IPS-20b (cell line): ENCODE measurements around the gene IFIT2.

Experiments used
- H3K27ac ChIP-seq: one replicate; pipeline ENCODE4 v1.5.1; 2013; ENCODE audit warnings: low read length
- H3K27me3 ChIP-seq: 2 replicates; pipeline ENCODE4 v1.6.1; 2013; ENCODE audit warnings: mild to moderate bottlenecking, low read length, inconsistent platforms; ENCODE audit not compliant: insufficient read depth
- H3K36me3 ChIP-seq: 2 replicates; pipeline ENCODE4 v1.6.1; 2013; ENCODE audit warnings: low read depth, mild to moderate bottlenecking, inconsistent platforms, low read length, moderate library complexity; ENCODE audit not compliant: insufficient read depth
- H3K4me1 ChIP-seq: 2 replicates; pipeline ENCODE4 v1.6.1; 2013; ENCODE audit warnings: mild to moderate bottlenecking, control low read depth, inconsistent platforms, low read length, moderate library complexity; ENCODE audit not compliant: insufficient read depth
- H3K4me3 ChIP-seq: 2 replicates; pipeline ENCODE4 v1.5.1; 2013; ENCODE audit warnings: mild to moderate bottlenecking, low read length, inconsistent platforms
- H3K9ac ChIP-seq: 2 replicates; pipeline ENCODE4 v1.6.1; 2013; ENCODE audit warnings: low read depth, mild to moderate bottlenecking, inconsistent platforms, low read length, moderate library complexity
- H3K9me3 ChIP-seq: 2 replicates; pipeline ENCODE4 v1.6.1; 2013; ENCODE audit warnings: mild to moderate bottlenecking, low read depth, low read length, inconsistent platforms; ENCODE audit not compliant: insufficient read depth

Gene IFIT2

DNA sequence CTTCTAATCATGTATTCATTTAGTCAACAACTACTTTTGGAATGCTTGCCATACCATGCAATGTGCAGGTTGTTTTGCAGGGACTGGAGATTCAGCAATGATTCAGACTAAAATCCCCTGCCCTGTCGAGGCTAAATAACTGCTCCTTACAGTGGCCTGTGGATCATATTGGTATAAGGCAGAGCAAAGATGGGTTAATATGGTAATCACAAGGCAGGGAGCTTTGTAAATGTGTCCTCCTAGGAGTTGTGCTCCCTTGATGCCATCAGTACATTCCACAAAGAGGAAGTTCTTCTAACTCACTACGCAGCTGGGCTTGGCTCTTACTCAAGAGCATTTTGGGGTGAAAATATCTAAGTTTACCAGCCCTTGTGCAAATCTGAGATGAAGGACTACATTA, 614 bp upstream of the IFIT2 start:
- Histone ChIP-seq H3K36me3 (no peaks in the 10 kb centered on the region), H3K27me3 (no peaks in the 10 kb centered on the region), H3K9me3 (no peaks in the 10 kb centered on the region), H3K4me1 (peaks cover 9% of the 10 kb centered on the region; the same call in 1 of the 2 replicates), H3K27ac (no peak overlapping the region), H3K4me3 (no peak overlapping the region), H3K9ac (no peak overlapping the region)

DNA sequence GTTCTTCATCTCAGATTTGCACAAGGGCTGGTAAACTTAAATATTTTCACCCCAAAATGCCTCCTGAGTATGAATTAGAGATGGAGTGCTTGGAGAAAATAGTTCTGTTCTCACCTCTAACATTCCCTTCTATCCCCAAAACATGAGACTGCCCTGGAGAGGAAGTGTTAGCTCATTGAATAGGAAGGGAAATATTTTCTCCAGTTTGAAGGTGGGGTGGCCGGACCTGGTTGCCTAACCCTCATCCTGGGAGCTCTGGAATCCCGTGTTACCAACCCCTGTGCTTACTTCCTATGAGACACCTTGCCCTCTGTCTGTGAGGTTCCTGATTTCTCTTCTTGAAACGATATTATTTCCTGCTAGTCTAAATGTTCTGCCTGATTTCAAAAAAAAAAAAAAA, 779 bp downstream of the IFIT2 start:
- no peaks in the 10 kb centered on the region for H3K9me3 ChIP-seq
- no peak overlapping the region for H3K27ac ChIP-seq
- no peak overlapping the region for H3K9ac ChIP-seq
- no peaks in the 10 kb centered on the region for H3K27me3 ChIP-seq
- H3K4me1 ChIP-seq = peaks cover 9% of the 10 kb centered on the region; the same call in 1 of the 2 replicates
- no peak overlapping the region for H3K4me3 ChIP-seq
- H3K36me3 ChIP-seq = no peaks in the 10 kb centered on the region

GRCh38 chr10:89303161-89303560, 1.3 kb downstream of the IFIT2 start:
- H3K4me1 ChIP-seq = peaks cover 9% of the 10 kb centered on the region; the same call in 1 of the 2 replicates
- H3K36me3 ChIP-seq = no peaks in the 10 kb centered on the region
- H3K9me3 ChIP-seq = no peaks in the 10 kb centered on the region
- no peaks in the 10 kb centered on the region for H3K27me3 ChIP-seq
- H3K9ac ChIP-seq = no peak overlapping the region
- no peak overlapping the region for H3K4me3 ChIP-seq
- no peak overlapping the region for H3K27ac ChIP-seq

- H3K36me3 ChIP-seq = no peaks in the 10 kb centered on the region
- no peak overlapping the region for H3K27ac ChIP-seq
- H3K9me3 ChIP-seq = no peaks in the 10 kb centered on the region
- H3K27me3 ChIP-seq = no peaks in the 10 kb centered on the region
- H3K4me1 ChIP-seq = peaks cover 9% of the 10 kb centered on the region; the same call in 1 of the 2 replicates
- no peak overlapping the region for H3K4me3 ChIP-seq
- H3K9ac ChIP-seq = no peak overlapping the region
These were observed 2.2 kb downstream of the IFIT2 start for GRCh38 chr10:89304026-89304425.

DNA sequence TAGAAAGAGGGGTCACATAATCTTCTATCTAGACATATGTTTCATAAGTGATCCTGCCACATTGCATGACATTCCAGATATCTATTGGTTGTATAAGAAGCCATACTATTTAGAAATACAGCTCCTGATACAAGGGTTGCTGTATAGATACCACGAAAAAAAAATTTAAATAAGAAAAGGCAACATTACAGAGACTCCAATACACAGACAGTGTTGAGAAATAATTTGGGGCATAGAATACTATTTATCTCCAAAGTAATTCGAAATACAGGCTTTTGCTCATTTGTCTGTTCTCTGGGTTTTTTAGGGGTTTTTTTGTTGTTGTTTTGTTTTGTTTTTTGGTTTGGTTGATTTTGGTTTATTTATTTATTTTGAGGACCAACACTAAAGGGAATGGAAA, 2.6 kb downstream of the IFIT2 start:
- Histone ChIP-seq H3K4me1 (peaks cover 9% of the 10 kb centered on the region; the same call in 1 of the 2 replicates), H3K27me3 (no peaks in the 10 kb centered on the region), H3K36me3 (no peaks in the 10 kb centered on the region), H3K9ac (no peak overlapping the region), H3K9me3 (no peaks in the 10 kb centered on the region), H3K27ac (no peak overlapping the region), H3K4me3 (no peak overlapping the region)

DNA sequence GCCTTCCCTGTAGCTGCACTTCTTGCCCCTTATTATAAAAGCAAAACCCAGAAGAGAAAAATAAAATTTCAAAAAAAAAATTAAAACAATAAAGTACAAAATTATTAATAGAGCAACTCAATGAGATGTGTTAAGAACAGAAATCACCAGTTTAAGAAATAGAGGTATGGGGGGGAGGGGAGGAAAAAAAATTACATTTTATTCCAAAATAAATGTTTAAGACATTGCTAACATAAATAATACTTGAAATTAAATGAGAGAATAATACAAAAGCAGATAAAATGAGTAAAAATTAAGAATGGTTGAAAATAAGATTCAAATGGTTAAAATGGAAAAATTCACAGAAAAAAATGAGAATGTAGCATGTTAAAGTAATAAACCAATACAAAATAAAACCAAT, 3.1 kb downstream of the IFIT2 start:
- H3K27ac ChIP-seq = no peak overlapping the region
- no peaks in the 10 kb centered on the region for H3K27me3 ChIP-seq

DNA sequence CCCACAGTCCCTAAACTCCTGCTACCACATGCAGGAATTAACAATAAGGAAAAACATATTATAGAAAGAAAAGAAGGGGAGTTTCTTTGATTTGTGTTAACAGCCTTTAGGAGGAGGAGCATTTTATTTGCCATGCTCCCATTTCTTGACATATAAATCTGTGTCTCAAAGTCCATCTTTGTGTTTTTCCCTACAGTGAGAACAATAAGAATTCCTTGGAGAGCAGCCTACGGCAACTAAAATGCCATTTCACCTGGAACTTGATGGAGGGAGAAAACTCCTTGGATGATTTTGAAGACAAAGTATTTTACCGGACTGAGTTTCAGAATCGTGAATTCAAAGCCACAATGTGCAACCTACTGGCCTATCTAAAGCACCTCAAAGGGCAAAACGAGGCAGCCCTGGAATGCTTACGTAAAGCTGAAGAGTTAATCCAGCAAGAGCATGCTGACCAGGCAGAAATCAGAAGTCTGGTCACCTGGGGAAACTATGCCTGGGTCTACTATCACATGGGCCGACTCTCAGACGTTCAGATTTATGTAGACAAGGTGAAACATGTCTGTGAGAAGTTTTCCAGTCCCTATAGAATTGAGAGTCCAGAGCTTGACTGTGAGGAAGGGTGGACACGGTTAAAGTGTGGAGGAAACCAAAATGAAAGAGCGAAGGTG, 4.1 kb downstream of the IFIT2 start:
- H3K27me3 ChIP-seq = no peaks in the 10 kb centered on the region
- H3K4me3 ChIP-seq = no peak overlapping the region
- H3K27ac ChIP-seq = no peak overlapping the region
- H3K9ac ChIP-seq = no peak overlapping the region
- peaks cover 13% of the 10 kb centered on the region for H3K4me1 ChIP-seq
- no peaks in the 10 kb centered on the region for H3K9me3 ChIP-seq
- H3K36me3 ChIP-seq = no peaks in the 10 kb centered on the region

More for the DNA sequence above, 3.1 kb downstream of the IFIT2 start:
- Histone ChIP-seq H3K4me1 (peaks cover 9% of the 10 kb centered on the region; the same call in 1 of the 2 replicates), H3K4me3 (no peak overlapping the region), H3K9me3 (no peaks in the 10 kb centered on the region), H3K9ac (no peak overlapping the region), H3K36me3 (no peaks in the 10 kb centered on the region)

GRCh38 chr10:89306434-89307268, 4.8 kb downstream of the IFIT2 start:
- Histone ChIP-seq H3K9me3 (no peaks in the 10 kb centered on the region), H3K36me3 (no peaks in the 10 kb centered on the region), H3K27me3 (no peaks in the 10 kb centered on the region), H3K4me3 (no peak overlapping the region), H3K4me1 (peaks cover 11% of the 10 kb centered on the region), H3K27ac (no peak overlapping the region), H3K9ac (no peak overlapping the region)

DNA sequence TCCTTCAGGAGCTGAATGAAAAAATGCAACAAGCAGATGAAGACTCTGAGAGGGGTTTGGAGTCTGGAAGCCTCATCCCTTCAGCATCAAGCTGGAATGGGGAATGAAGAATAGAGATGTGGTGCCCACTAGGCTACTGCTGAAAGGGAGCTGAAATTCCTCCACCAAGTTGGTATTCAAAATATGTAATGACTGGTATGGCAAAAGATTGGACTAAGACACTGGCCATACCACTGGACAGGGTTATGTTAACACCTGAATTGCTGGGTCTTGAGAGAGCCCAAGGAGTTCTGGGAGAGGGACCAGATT, 5.4 kb downstream of the IFIT2 start:
- Histone ChIP-seq H3K27ac (no peak overlapping the region), H3K4me1 (peaks cover 6% of the 10 kb centered on the region; the same call in 1 of the 2 replicates), H3K9me3 (no peaks in the 10 kb centered on the region), H3K9ac (no peak overlapping the region), H3K4me3 (no peak overlapping the region), H3K36me3 (no peaks in the 10 kb centered on the region), H3K27me3 (no peaks in the 10 kb centered on the region)

DNA sequence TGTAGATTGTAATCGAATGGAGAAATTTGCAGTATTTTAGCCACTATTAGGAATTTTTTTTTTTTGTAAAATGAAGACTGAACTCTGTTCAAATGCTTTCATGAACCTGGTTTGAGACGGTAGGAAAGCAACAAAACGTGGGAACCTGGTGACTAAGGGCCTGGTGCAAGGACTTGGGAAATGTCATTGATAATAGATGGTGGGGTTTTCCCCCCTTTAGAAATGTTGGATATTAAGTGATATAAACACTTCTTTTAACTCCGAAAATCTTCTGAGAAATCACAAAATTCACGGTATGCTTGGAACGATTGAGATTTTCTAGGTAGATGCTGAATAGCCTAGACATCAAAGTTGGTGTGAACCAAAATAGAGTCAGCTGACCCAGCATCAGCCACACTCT, 6.4 kb downstream of the IFIT2 start:
- Histone ChIP-seq H3K9ac (no peak overlapping the region), H3K27ac (no peak overlapping the region), H3K4me3 (no peak overlapping the region), H3K9me3 (no peaks in the 10 kb centered on the region), H3K4me1 (peaks cover 4% of the 10 kb centered on the region; the same call in 1 of the 2 replicates), H3K36me3 (no peaks in the 10 kb centered on the region), H3K27me3 (no peaks in the 10 kb centered on the region)

DNA sequence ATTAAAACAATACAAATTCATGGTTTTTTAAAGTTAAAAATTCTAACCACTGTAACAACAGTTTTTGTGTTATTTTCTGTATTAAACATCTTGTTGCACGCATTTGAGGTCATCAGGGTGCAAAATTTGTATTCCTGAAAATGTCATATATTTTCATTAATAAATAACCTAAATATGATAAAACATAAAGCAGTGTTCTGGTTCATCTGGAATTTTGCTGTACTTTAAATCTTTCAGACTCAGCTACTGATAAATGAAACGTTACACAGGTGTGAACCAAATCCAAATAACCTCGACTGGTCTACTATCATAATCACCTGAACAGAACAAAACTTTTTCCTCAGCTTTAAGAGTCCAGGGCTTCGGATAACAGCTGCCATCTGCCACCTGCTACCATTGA, 6.9 kb downstream of the IFIT2 start:
- H3K27ac ChIP-seq = no peak overlapping the region
- H3K9me3 ChIP-seq = no peaks in the 10 kb centered on the region
- no peak overlapping the region for H3K9ac ChIP-seq
- H3K4me3 ChIP-seq = no peak overlapping the region
- no peaks in the 10 kb centered on the region for H3K36me3 ChIP-seq
- peaks cover 4% of the 10 kb centered on the region; the same call in 1 of the 2 replicates for H3K4me1 ChIP-seq
- no peaks in the 10 kb centered on the region for H3K27me3 ChIP-seq
